GM12878 (cell line): ENCODE data around the gene CNTN4. TPM values are rescaled to one million over a fixed set of nuclear protein-coding genes. Genes with fewer than 3 reads are reported as not detected.

ENCODE experiments used
- ATAC-seq: fragments of 200-7000 bp; cut with Tn5 transposase; 3 replicates; pipeline ENCODE4 v1.9.1; 2020; ENCODE audit warnings: mild to moderate bottlenecking, moderate library complexity
- BruUV-seq: library from RNA; stranded (reverse); fragments of 400-500 nt; replicated peaks from 2 replicates; lab custom pipeline; 2021; lab: Mats Ljungman, UMichigan
- CTCF ChIA-PET: fragments of 300-600 bp; sonication (Branson Sonifier 250); formaldehyde crosslinking; extraction: SDS; loops from one replicate; lab custom pipeline; 2021; ENCODE audit warnings: inconsistent platforms; lab: Yijun Ruan, JAX
- POLR2A ChIA-PET: fragments of 350-600 bp; formaldehyde crosslinking; extraction: SDS; loops from one replicate; lab custom pipeline; 2021; ENCODE audit warnings: inconsistent platforms; lab: Charles Lee
- RAD21 ChIA-PET: fragments of 300-600 bp; sonication (Branson Sonifier 250); formaldehyde crosslinking; loops from one replicate; lab custom pipeline; 2023; ENCODE audit warnings: antibody characterized with exemption; ENCODE audit not compliant: unreplicated experiment; lab: Charles Lee
- SMC1A ChIA-PET: fragments of 300-600 bp; sonication (Branson Sonifier 250); formaldehyde crosslinking; loops from one replicate; lab custom pipeline; 2023; ENCODE audit not compliant: unreplicated experiment, uncharacterized antibody; lab: Charles Lee
- DNase-seq: peaks from one replicate; pipeline ENCODE4 v3.0.0-alpha.2; 2011; ENCODE audit warnings: low read depth, low spot score
- FAIRE-seq: peaks from 3 replicates; lab custom pipeline; 2011; peaks lifted over from hg19 to GRCh38; lab: Jason Lieb, UNC
- H2AFZ ChIP-seq: 2 replicates; pipeline ENCODE4 v1.6.0; 2011; ENCODE audit warnings: low read depth, low read length, control low read depth; ENCODE audit not compliant: control insufficient read depth
- H3K27ac ChIP-seq: 2 replicates; pipeline ENCODE4 v1.5.1; 2011; ENCODE audit warnings: control low read depth; ENCODE audit not compliant: control insufficient read depth, insufficient read depth
- H3K27me3 ChIP-seq, 2 experiments: replicated peaks in 1 of 2; 2 replicates each; pipeline versions ENCODE4 v1.6.0 to v1.6.1; 2011; ENCODE audit warnings: low read length in 1 of 2; ENCODE audit not compliant: control insufficient read depth in 2 of 2, insufficient read depth in 2 of 2
- H3K36me3 ChIP-seq, 2 experiments: 2 replicates each; pipeline ENCODE4 v1.5.1; 2011; ENCODE audit warnings: low read length in 1 of 2; ENCODE audit not compliant: control insufficient read depth in 2 of 2, insufficient read depth in 2 of 2
- H3K4me1 ChIP-seq: 2 replicates; pipeline ENCODE4 v1.6.1; 2011; ENCODE audit warnings: mild to moderate bottlenecking, low read length, moderate library complexity, mixed read lengths; ENCODE audit not compliant: control insufficient read depth, insufficient read depth
- H3K4me2 ChIP-seq: 2 replicates; pipeline ENCODE4 v1.6.0; 2011; ENCODE audit warnings: control low read depth; ENCODE audit not compliant: control insufficient read depth, insufficient read depth
- H3K4me3 ChIP-seq: fragments of 200-600 bp; sonication (generic); 2 replicates; pipeline ENCODE4 v1.5.1; 2016
- H3K79me2 ChIP-seq: 2 replicates; pipeline ENCODE4 v1.6.0; 2011; ENCODE audit warnings: low read length; ENCODE audit not compliant: control insufficient read depth, insufficient read depth
- H3K9ac ChIP-seq: 2 replicates; pipeline ENCODE4 v1.8.0; 2011; ENCODE audit warnings: low read length, control low read depth, mixed read lengths; ENCODE audit not compliant: control insufficient read depth, insufficient read depth
- H3K9me3 ChIP-seq: replicated peaks from 3 replicates; pipeline ENCODE4 v1.5.1; 2011; ENCODE audit warnings: mild to moderate bottlenecking, low read length; ENCODE audit not compliant: control insufficient read depth, insufficient read depth
- H4K20me1 ChIP-seq: 2 replicates; pipeline ENCODE4 v1.6.0; 2011; ENCODE audit not compliant: control insufficient read depth, insufficient read depth
- BACH1 ChIP-seq: fragments of 450-650 bp; IDR thresholded peaks from 2 replicates; pipeline ENCODE4 v1.6.1; 2017; ENCODE audit warnings: mild to moderate bottlenecking, borderline replicate concordance
- BHLHE40 ChIP-seq, 2 experiments: fragments of 450-650 bp in 1 of 2; IDR thresholded peaks; 2 replicates each; pipeline ENCODE4 v1.6.1; 2011 to 2017; ENCODE audit warnings: low read depth in 2 of 2, borderline replicate concordance in 1 of 2, improper control_type of control experiment in 1 of 2, low read length in 1 of 2, mild to moderate bottlenecking in 1 of 2
- CBFB ChIP-seq: IDR thresholded peaks from 2 replicates; pipeline ENCODE4 v1.6.1; 2016; ENCODE audit warnings: antibody characterized with exemption, low read depth
- CEBPB ChIP-seq, 2 experiments: fragments of 150-350 bp in 1 of 2; IDR thresholded peaks; 2 replicates each; pipeline ENCODE4 v1.6.1; 2012 to 2014; ENCODE audit warnings: low read depth in 2 of 2, low read length in 2 of 2, borderline replicate concordance in 1 of 2, inconsistent platforms in 1 of 2
- ESRRA ChIP-seq: IDR thresholded peaks from 2 replicates; pipeline ENCODE4 v1.6.1; 2012; ENCODE audit warnings: mild to moderate bottlenecking, low read length, improper control_type of control experiment
- HDAC6 ChIP-seq: fragments of 200-600 bp; sonication (generic); IDR thresholded peaks from one replicate; pipeline ENCODE4 v1.8.0; 2017; ENCODE audit warnings: antibody characterized with exemption; ENCODE audit not compliant: unreplicated experiment
- IKZF2 ChIP-seq, 2 experiments: fragments of 450-650 bp; IDR thresholded peaks; 2 replicates each; pipeline ENCODE4 v1.6.1; 2017; ENCODE audit warnings: mild to moderate bottlenecking in 2 of 2, moderate library complexity in 2 of 2
- NBN ChIP-seq: fragments of 450-650 bp; IDR thresholded peaks from 2 replicates; pipeline ENCODE4 v1.6.1; 2016
- NFXL1 ChIP-seq: fragments of 450-650 bp; IDR thresholded peaks from 2 replicates; pipeline ENCODE4 v1.6.1; 2017; ENCODE audit warnings: antibody characterized with exemption, mild to moderate bottlenecking, borderline replicate concordance
- NFYB ChIP-seq: IDR thresholded peaks from 2 replicates; pipeline ENCODE4 v1.6.1; 2011; ENCODE audit warnings: low read depth, mild to moderate bottlenecking, low read length, improper control_type of control experiment, moderate library complexity; ENCODE audit not compliant: insufficient read depth
- POLR2AphosphoS2 ChIP-seq: IDR thresholded peaks from 2 replicates; pipeline ENCODE4 v1.6.1; 2011; ENCODE audit warnings: low read depth, mild to moderate bottlenecking, low read length, improper control_type of control experiment, moderate library complexity
- RB1 ChIP-seq: fragments of 450-650 bp; formaldehyde crosslinking; IDR thresholded peaks from 2 replicates; pipeline ENCODE4 v1.6.1; 2017; ENCODE audit warnings: mild to moderate bottlenecking, borderline replicate concordance
- RBBP5 ChIP-seq: fragments of 200-600 bp; sonication (generic); conservative IDR thresholded peaks from 2 replicates; pipeline ENCODE4 v1.6.1; 2016
- STAT1 ChIP-seq: fragments of 450-650 bp; conservative IDR thresholded peaks from 2 replicates; pipeline ENCODE4 v1.6.1; 2014; ENCODE audit warnings: antibody characterized with exemption, mild to moderate bottlenecking
- STAT3 ChIP-seq: IDR thresholded peaks from 2 replicates; pipeline ENCODE4 v1.6.1; 2011; ENCODE audit warnings: low read depth, low read length, improper control_type of control experiment
- TARDBP ChIP-seq: IDR thresholded peaks from 2 replicates; pipeline ENCODE4 v1.6.1; 2016; ENCODE audit warnings: borderline replicate concordance
- WGBS: methylation state at CpG from one replicate; pipeline ENCODE4 v1.1.6; 2016; ENCODE audit warnings: low lambda C conversion rate; ENCODE audit not compliant: insufficient replicate concordance, insufficient coverage; ENCODE audit errors: missing lambda C conversion rate; 5-methylcytosine and 5-hydroxymethylcytosine counted together
- in situ Hi-C: fragments of 300-500 bp; cut with MboI; formaldehyde crosslinking; loops from 9 replicates; pipeline ENCODE4 v1.14.3; 2018; ENCODE audit warnings: mixed read lengths
- intact Hi-C: fragments of 100-400 bp; cut with micrococcal nuclease; formaldehyde crosslinking; loops from one replicate; pipeline ENCODE4 v1.14.2; 2022; ENCODE audit not compliant: unreplicated experiment
- polyA plus RNA-seq, 11 experiments: library from polyadenylated mRNA; depleted of rRNA in 4 of 11; unstranded in 6 of 11; stranded (reverse) in 5 of 11; fragments of >200 nt; fragmentation: Nextera tagmentation in 4 of 11; fragmentation: Illumina TruSeq in 1 of 11; extraction: Ambion mirVana in 4 of 11; extraction: Trizol in 1 of 11; gene quantifications; 1 replicate in 1 of 11; 2 replicates in 10 of 11; pipeline versions ENCODE4 v1.2.1 to v1.2.3, GENCODE V29; 2011 to 2016; ENCODE audit warnings: inconsistent platforms in 2 of 11, missing spikeins in 2 of 11, low read depth in 1 of 11
- total RNA-seq, 4 experiments: library from RNA; depleted of rRNA in 3 of 4; stranded (reverse); fragments of >200 nt in 3 of 4; fragmentation: Illumina TruSeq in 1 of 4; extraction: Trizol in 1 of 4; gene quantifications; 2 replicates each; pipeline versions ENCODE4 v1.2.1 to v1.2.3, GENCODE V29; 2013 to 2021
- TF ChIP-seq, protein P1 (sequence below): IDR thresholded peaks from 2 replicates; pipeline ENCODE4 v1.6.1; 2012; ENCODE audit warnings: low read depth, low read length, improper control_type of control experiment
- TF ChIP-seq, protein P2 (sequence below): fragments of 450-650 bp; formaldehyde crosslinking; IDR thresholded peaks from 2 replicates; pipeline ENCODE4 v1.5.0; 2022; ENCODE audit warnings: mild to moderate bottlenecking, missing genetic modification characterization

Gene CNTN4
- total and polyA plus RNA-seq, 10 of the 15 experiments (the other 5 are each of a cell fraction or from before 2014, with no cell fraction given) = 0.05 to 0.43 (median 0.15) TPM; not detected in 1

DNA sequence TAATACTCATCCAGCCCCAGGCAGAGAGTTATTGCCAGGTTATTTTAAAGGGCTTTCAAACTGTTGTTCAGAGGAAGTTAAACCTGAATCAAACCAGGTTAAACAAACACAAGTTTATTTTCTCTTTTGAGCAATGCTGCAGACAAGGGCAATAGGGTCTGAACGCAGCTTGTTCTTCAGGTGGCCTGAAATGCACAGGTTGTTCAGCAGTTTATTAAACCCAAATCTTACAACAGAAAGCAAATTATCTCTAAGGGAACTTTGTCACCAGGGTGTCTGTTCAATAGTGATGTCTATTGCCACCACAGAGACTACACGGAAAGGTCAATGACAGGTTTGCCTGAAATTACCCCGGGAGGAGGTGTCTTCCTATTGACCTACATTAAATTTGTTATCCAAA, 877.5 kb downstream of the CNTN4 start (continued):
- TF ChIP-seq, protein P1, sequence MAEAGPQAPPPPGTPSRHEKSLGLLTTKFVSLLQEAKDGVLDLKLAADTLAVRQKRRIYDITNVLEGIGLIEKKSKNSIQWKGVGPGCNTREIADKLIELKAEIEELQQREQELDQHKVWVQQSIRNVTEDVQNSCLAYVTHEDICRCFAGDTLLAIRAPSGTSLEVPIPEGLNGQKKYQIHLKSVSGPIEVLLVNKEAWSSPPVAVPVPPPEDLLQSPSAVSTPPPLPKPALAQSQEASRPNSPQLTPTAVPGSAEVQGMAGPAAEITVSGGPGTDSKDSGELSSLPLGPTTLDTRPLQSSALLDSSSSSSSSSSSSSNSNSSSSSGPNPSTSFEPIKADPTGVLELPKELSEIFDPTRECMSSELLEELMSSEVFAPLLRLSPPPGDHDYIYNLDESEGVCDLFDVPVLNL = no peak

DNA sequence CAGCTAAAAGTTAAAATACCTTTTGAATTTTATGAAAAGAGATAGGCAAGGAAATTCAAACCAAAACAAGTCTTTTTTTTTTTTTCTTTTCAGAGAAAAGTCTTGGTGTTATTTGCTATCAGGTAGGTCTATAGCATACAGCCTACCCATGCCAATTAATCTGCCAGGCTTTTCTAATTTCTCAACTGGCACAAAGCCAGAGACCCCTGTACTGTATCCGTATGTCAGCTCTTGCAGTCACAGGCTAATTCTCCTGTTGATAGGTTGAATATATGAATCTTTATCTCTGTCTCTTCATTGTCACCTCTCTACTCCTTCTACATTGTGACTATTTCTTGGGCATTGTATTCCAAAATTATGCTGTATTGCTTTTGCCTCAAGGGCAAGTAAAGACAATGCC, 878.1 kb downstream of the CNTN4 start:
- H4K20me1 ChIP-seq = no peaks in the 10 kb centered on the region
- ChIA-PET RAD21 (no interaction called here), POLR2A (no interaction called here), SMC1A (interaction anchor here (0.5 kb wide), 1 partner anchor 10 kb away, joined by 4 read pairs; no protein-coding TSS in a partner anchor), CTCF (interaction anchor here (1.3 kb wide), 1 partner anchor 55 kb away, joined by 4 read pairs; no protein-coding TSS in a partner anchor)
- WGBS = 47% methylated on average over 1 of the region's 1 CpG
- no peaks in the 10 kb centered on the region for H3K4me1 ChIP-seq
- DNase-seq = no peak
- H3K36me3 ChIP-seq = no peaks in the 10 kb centered on the region
- no peaks in the 10 kb centered on the region; a peak in 1 of 4 replicates for H3K27me3 ChIP-seq
- H3K27ac ChIP-seq = no peak overlapping the region
- intact Hi-C loops (no loop called here), in situ Hi-C loops (no loop called here)
- no peak overlapping the region for H3K4me3 ChIP-seq
- no peak overlapping the region for H2AFZ ChIP-seq
- no peak for ATAC-seq
- no peak overlapping the region for H3K4me2 ChIP-seq
- no peak for FAIRE-seq
- H3K9ac ChIP-seq = no peak overlapping the region
- TF ChIP-seq POLR2AphosphoS2 = no peak
- TF ChIP-seq RB1 = no peak
- no peak for TF ChIP-seq CEBPB (IDR thresholded peaks at IDR 0.05; ENCODE audit: borderline replicate concordance in 1 of 2, low read depth in 2 of 2, low read length in 2 of 2)
- TF ChIP-seq, protein P1 = no peak
- no peak for TF ChIP-seq CBFB
- no peak for TF ChIP-seq BACH1
- TF ChIP-seq TARDBP = no peak
- no peak for TF ChIP-seq BHLHE40 (IDR thresholded peaks at IDR 0.05; ENCODE audit: borderline replicate concordance in 1 of 2, low read depth in 2 of 2, low read length in 1 of 2)
- TF ChIP-seq STAT3 = no peak
- TF ChIP-seq ESRRA = no peak
- TF ChIP-seq STAT1 = no peak
- TF ChIP-seq NFYB = no peak
- TF ChIP-seq RBBP5 = no peak
- no peak for TF ChIP-seq NBN
- TF ChIP-seq HDAC6 = no peak
- no peak for TF ChIP-seq IKZF2 (IDR thresholded peaks at IDR 0.05)
- TF ChIP-seq, protein P2, sequence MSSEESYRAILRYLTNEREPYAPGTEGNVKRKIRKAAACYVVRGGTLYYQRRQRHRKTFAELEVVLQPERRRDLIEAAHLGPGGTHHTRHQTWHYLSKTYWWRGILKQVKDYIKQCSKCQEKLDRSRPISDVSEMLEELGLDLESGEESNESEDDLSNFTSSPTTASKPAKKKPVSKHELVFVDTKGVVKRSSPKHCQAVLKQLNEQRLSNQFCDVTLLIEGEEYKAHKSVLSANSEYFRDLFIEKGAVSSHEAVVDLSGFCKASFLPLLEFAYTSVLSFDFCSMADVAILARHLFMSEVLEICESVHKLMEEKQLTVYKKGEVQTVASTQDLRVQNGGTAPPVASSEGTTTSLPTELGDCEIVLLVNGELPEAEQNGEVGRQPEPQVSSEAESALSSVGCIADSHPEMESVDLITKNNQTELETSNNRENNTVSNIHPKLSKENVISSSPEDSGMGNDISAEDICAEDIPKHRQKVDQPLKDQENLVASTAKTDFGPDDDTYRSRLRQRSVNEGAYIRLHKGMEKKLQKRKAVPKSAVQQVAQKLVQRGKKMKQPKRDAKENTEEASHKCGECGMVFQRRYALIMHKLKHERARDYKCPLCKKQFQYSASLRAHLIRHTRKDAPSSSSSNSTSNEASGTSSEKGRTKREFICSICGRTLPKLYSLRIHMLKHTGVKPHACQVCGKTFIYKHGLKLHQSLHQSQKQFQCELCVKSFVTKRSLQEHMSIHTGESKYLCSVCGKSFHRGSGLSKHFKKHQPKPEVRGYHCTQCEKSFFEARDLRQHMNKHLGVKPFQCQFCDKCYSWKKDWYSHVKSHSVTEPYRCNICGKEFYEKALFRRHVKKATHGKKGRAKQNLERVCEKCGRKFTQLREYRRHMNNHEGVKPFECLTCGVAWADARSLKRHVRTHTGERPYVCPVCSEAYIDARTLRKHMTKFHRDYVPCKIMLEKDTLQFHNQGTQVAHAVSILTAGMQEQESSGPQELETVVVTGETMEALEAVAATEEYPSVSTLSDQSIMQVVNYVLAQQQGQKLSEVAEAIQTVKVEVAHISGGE (CRISPR knock-in tag) = no peak
- TF ChIP-seq NFXL1 = no peak
- H3K9me3 ChIP-seq = no peaks in the 10 kb centered on the region
- BruUV-seq = no TSS peak
- no peaks in the 10 kb centered on the region for H3K79me2 ChIP-seq
